Stimulated activated CD4-positive, alpha-beta T cell treated with anti-CD3 and anti-CD28 coated beads, Interleukin-4, amount 100 ng/mL, for 48 hours (primary cell): ENCODE results near the gene OTUD4.

Source experiments
- DNase-seq, 2 donors: peaks; one replicate each; pipeline ENCODE4 v3.0.0-alpha.2; 2020; ENCODE audit warnings: low read depth in 2 of 2

OTUD4 gene

DNA sequence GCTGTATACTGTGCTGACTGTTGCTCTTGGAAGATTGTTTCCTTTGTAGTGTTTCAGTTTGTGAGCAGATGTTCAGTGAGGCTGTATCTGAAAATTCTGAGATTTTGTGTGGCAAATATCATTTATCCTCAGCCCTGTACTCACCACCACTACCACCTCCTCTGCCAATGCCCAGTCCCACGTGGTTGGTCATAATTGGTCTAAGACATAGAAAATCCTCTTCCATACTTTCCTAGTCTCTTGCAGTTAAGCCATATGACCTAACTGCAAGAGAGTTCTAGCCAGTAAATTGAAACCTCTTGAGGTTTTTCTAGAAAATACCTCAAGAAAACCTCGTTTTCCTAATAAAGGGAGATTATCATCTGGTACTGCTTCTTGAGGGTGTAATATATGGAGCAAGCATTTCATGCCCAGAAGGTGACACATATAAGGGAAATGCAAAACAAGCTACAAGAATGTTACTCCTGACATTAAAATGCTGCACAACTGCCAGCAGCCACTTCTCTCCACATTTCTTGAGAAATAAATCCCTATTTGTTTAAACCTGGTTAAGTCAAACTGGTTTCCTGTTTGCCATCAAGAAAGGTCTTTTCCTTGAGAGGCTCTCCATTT, 49.5 kb downstream of the OTUD4 start:
- no peak for DNase-seq

DNA sequence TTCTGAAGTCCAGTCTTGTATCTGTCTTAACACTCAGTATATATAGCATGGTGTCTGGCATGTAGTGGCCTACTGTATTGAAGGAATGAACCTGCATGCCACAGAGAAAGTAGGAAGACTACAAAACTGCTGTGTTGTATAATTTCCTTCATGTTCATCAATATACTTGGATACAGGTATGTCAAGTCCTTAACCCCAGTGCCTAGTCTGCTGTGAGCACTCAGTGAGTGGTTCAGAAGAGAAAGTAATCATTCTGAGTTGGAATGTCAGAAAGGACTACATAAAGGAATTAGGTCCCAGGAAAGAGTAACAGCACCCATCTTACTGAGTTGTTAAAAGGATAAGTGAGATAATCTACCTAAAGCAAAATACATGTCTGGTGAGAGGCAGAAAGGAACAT, 50.3 kb downstream of the OTUD4 start:
- DNase-seq, result no peak

DNA sequence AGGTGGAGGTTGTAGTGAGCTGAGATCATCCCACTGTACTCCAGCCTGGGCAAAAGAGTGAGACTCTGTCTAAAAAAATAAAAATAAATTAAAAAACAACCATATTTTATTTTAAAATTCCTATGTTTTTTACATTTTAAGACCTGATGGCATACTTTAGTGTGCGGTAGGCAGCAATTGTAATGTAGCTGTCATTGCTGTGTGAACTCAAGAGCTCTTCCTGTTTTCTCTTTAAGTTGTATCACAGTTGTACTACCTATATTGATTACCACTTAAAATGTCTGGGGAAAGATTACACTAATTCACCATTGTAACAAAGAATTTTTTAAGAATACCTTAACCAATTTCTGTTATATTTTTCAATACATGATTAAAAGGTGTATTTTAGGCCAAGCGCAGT, 55.0 kb downstream of the OTUD4 start:
- no peak for DNase-seq

- DNase-seq, result no peak
Observed at GRCh38 chr4:145108128-145108527, 72.3 kb downstream of the OTUD4 start.

GRCh38 chr4:145107126-145107525, 73.3 kb downstream of the OTUD4 start:
- DNase-seq, result no peak

GRCh38 chr4:145103496-145103895, 76.9 kb downstream of the OTUD4 start:
- no peak for DNase-seq

DNA sequence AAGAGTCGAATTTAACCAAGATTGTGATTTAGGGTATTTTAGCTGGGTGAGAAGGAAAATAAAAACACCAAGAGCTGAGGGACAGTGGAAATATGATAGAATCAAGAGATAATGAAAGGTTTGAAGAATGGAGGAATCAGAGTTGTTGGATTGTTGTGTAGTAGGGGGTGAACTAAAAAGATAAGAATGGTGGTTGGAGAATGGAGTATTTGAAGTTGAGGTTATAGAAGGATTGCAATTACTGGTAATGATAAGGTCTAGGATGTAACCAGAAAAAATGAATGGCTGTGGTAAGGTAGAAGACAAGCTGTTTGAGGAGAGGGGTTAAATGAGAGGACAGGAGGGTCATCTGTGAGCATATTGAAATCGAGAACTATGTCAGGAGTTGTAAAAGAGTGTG, 77.8 kb downstream of the OTUD4 start:
- no peak for DNase-seq

DNA sequence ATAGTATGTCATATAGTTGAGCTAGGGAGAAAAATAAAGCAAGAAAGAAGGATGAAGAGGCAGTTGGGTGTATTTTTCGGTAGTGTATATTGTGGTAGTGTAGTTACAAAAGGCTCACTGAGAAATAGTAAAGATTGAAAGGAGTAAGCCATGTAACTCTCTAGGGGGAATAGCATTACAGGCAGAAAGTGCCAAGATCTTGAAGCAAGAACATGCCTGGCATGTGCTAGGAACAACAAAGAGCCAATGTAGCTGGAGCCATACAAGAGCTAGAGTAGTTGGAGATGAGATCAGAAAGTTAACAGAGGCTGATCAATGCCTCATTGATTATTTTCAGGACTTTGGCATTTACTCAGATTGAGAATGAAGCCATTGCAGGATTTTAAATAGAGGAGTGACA, 79.3 kb downstream of the OTUD4 start:
- no peak for DNase-seq

DNA sequence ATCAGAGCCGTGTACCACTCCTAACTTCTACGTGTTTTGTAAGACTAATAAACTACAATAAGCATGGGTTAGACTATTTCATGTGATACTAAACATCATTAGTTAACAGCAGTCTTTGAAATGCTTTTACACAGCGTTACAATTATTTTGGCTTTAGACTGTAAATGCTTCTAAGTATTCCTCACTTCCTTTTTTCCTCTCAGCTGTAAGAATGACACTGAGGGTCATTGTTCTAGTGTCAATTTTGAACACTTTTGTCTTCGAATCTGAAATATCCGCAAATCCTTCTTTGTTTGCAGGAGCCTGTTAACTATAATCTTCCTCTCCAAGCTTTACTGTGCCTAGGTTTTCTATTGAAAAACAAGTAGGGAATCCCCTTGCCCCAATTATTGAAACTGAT, 80.7 kb downstream of the OTUD4 start:
- DNase-seq, result no peak

DNA sequence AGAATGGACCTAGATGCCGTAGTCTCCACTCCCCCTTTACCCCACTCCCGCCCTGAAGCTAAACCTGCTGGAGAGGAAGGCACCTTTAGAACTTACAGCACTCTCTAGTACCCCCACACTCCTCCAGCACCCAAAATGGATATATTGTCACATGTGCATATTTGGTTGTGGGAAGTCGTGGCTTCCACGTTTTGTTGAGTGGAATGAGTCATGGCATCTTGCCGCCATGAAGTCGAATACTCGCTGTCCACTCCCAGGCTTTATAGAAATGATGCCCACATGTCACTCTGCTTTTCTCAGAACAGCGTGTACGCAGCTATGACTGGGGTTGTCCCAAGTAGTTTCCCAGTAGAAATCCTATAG, 81.7 kb downstream of the OTUD4 start:
- DNase-seq, result peak; percentile 27 to 29

- peak; percentile 94 to 95 for DNase-seq
Observed at GRCh38 chr4:145097821-145098674, 82.3 kb downstream of the OTUD4 start, which contains the start of the genes ABCE1 and ANAPC10. ABCE1 (plus strand) TSS chr4:145098311; CDS start chr4:145104413, 6,102 bp downstream. ANAPC10 (minus strand) TSS chr4:145098196; CDS start chr4:145096099, 2,097 bp downstream.

- DNase-seq, result no peak
Observed at GRCh38 chr4:145097331-145097820, 83.0 kb downstream of the OTUD4 start.

DNA sequence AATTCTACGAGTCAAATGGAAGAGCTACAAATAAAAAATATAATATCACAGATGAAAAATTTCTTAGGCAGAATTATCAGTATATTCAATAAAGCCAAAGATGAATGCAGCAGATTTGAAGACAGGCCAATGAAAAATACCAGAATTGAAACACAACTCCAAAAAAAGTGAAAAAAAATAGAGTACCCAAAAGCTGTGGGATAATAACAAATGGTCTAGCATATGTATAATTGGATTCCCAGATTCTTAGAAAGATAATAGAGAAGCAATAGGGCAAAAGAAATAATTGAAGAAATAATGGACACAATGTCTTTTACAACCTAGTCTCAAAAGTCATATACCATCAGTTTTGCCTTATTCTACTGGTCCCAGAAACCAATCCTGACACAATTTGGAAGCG, 86.8 kb downstream of the OTUD4 start:
- DNase-seq, result no peak

- no peak for DNase-seq
Observed at GRCh38 chr4:145090380-145090779, 90.0 kb downstream of the OTUD4 start.

- no peak for DNase-seq
Observed at GRCh38 chr4:145083891-145084605, 96.3 kb downstream of the OTUD4 start.
